GM18505 (cell line): ENCODE results near the gene DDX28.
"Not testable (repeated sequence)": the region's sequence is repeated elsewhere in the genome, so short reads cannot be mapped to it uniquely, and the experiment has no call there.

Source experiments
- ATAC-seq: cut with Tn5 transposase; IDR thresholded peaks from one replicate; pipeline ENCODE4 v1.9.1; 2021; ENCODE audit not compliant: unreplicated experiment
- POLR2A ChIP-seq: IDR thresholded peaks from 4 replicates; pipeline ENCODE4 v1.6.1; 2011; ENCODE audit warnings: borderline replicate concordance; ENCODE audit not compliant: insufficient read depth, insufficient read length; ENCODE audit errors: extremely low read depth

DDX28 gene

DNA sequence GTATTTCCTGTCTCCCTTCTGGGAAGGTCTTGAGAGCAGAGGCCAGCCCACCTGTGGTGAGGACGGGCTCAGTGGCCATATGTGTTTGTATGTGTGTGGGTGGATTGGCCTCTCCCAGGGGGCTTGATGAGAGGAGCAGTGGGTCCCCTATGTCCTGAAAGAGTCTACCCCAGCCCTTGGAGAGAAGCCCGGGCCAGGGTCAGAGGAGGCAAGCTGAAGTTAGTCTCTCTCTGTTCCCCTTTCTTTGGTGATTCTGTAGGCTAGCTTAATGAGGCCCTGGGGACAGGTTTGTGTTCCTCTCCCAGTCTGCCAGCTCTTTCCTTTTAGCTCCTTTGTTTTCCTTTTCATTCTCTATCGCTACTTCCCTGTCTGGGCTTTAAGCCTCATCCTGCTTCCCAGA, 38.4 kb upstream of the DDX28 start:
- TF ChIP-seq POLR2A, result no peak
- no peak for ATAC-seq

DNA sequence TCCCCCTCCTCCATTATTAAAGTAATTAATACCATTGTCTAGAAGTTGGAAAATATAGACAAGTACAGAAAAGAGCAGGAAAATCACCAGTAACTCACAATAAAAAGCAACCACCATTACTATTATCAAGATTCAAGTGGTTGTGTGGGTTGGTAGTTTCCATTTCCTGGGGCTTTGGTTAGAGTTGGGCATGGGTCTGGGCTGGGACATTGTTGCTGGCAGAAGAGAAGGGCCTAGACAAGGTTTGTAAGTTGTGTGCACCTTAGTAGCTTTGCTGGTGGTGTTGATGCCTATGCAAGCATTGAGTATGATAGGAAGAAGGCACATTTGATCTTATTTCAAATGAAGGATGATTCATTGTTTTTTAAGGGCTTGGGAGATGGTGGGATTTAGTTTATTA, 36.8 kb upstream of the DDX28 start:
- no peak for TF ChIP-seq POLR2A
- ATAC-seq, result no peak

DNA sequence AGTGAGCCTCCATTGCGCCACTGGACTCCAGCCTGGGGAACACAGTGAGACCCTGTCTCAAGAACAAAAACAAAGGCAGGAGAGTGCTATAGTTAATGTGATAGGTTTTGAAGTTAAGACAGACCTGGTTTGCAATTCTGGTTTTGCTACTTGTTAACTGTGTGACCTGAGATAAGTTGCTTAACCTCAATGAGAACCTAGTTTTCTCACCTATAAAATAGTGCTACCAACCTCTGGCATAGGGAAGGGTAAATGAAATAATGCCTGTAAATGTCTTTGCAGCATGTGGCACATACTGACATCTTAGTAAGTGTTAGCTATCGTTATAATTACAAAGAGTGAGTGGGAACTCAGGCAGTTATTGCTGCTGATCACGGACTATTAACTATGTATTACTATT, 32.4 kb upstream of the DDX28 start:
- no peak for TF ChIP-seq POLR2A
- no peak for ATAC-seq

DNA sequence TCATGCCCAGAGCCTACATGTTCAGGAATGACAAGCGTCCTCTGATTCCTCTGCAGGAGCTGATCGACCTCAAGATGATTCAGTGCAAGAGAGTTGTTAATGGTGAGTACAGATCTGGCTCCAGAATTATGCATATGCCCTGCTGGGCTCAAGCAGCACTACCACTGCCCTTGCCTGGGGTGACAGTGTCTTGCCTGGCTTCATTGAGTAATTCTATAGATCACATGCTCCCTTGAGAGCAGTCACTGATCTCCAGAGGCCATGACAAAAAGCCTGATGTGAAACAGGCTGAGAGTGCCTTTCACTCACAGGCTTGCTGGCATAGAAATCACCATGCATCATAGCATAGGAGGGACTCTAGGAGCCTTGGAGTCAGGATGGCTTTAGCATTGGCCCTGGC, 26.4 kb upstream of the DDX28 start:
- no peak for ATAC-seq
- no peak for TF ChIP-seq POLR2A

DNA sequence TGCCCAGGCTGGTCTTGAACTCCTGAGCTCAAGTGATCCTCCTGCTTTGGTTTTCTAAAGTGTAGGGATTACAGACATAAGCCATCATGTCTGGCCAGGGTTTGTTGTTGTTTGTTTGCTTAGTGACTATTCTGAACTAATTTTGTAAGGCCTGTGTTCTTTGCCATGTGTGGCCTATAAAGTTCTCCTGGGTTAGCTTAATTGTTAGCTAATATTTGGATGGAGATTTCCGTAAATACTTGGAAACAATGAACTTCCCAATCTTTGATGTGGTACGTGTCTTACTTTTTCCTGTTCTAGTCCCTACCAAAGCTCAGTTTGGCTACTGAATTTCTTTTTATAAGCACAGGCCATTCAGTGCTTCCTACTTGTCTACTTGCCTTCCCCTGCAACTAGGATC, 25.0 kb upstream of the DDX28 start:
- no peak for TF ChIP-seq POLR2A
- ATAC-seq, result no peak

GRCh38 chr16:68046106-68046505, 23.1 kb upstream of the DDX28 start:
- no peak for ATAC-seq
- TF ChIP-seq POLR2A, result no peak

- TF ChIP-seq POLR2A, result no peak
- no peak for ATAC-seq
These were observed 18.8 kb upstream of the DDX28 start for GRCh38 chr16:68041783-68042182.

DNA sequence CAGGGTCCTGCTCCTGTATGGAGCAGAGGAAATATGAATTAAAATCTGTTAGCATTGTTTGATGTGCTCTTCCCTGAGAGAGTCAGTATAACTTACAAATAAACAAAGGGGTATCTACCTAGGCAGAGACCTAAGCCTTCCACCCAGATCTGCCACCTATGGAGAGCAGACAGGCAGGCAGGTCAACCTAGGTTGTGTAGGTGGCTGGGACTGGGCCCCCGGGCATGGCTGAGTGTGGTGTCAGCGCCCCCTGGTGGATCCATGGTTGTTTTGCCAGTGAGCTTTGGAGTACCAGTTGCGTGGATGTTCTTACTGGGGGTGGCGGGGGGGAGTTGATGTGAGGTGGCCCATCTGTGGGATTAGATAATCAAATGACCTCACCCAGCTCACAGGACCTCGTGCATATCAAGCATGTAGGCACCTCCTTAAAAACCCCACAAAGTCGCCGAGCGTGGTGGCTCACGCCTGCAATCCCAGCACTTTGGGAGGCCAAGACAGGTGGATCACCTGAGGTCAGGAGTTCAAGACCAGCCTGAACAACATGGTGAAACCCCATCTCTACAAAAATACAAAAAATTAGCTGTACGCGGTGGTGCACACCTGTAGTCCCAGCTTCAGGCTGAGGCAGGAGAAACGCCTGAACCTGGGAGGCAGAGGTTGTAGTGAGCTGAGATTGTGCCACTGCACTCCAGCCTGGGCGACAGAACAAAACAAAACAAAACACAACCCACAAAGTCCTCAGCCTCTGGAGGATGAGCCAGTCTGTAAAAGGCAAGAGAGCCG, 17.7 kb upstream of the DDX28 start:
- no peak for TF ChIP-seq POLR2A
- ATAC-seq, result no peak

DNA sequence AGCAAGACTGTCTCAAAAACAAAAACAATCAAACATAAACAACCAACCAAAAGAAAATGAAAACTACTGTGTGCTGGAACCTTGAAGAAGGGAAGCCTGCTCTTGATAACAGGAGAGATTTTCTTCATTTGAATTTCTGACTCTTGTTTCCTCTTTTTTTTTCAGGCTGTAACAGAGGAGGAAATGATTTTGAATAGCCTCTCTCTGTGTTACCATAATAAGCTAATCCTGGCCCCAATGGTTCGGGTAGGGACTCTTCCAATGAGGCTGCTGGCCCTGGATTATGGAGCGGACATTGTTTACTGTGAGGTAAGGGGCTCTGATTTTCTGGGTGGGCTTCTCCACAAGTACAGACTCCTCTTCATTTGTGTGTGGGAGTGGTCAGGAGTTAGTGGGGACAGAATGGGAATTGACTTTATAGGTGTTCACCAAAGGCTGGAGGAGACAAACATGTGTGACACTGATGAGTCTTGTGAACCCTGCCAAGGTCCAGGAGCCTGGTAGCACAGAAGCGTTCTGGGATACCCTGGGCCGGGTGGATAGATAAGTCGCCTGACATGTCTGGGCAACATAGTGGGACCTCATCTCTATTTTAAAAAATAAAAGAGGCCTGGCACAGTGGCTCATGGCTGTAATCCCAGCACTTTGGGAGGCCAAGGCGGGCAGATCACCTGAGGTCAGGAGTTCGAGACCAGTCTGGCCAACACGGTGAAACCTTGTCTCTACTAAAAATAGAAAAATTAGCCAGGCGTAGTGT, 15.0 kb upstream of the DDX28 start:
- ATAC-seq, result no peak
- TF ChIP-seq POLR2A, result no peak

DNA sequence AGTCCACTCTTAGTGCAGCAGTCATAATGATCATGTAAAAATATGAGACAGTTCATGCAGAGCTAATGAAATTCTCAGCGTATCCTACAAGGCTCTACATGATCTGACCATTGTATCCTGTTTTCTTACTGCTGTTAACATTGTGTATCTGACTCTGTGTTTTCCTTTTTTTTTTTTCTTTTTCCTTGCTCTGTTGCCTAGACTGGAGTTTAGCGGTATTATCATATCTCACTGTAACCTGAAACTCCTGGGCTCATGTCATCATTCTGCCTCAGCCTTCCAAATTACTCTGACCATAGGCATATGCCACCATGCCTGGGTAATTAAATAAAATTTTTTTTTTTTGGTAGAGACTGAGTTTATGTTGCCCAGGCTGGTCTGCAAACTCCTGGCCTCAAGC, 12.2 kb upstream of the DDX28 start:
- TF ChIP-seq POLR2A, result no peak
- ATAC-seq, result no peak

- TF ChIP-seq POLR2A, result no peak
- no peak for ATAC-seq
These were observed 10.1 kb upstream of the DDX28 start for GRCh38 chr16:68033101-68033500.

DNA sequence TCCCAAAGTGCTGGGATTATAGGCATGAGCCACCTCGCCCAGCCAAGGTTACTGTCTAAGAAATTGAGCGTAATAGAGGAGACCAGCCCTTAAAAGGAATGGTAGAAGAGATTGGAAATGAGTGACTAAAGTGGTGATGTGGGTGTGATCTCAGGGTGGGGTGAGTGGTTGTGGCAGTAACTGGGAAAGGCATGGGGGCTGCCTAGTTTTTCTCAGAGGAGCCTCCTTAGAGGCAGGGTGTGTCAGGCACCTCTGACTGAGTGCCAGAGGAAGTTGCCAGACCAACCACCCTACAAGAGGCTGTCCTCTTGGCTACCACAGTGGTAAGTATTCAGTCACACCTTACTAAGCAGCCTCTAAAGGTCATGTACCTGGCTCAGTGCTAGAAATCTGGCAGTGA, 8.9 kb upstream of the DDX28 start:
- TF ChIP-seq POLR2A, result no peak
- ATAC-seq, result no peak

GRCh38 chr16:68030108-68030507, 7.1 kb upstream of the DDX28 start:
- not testable (repeated sequence) for ATAC-seq

DNA sequence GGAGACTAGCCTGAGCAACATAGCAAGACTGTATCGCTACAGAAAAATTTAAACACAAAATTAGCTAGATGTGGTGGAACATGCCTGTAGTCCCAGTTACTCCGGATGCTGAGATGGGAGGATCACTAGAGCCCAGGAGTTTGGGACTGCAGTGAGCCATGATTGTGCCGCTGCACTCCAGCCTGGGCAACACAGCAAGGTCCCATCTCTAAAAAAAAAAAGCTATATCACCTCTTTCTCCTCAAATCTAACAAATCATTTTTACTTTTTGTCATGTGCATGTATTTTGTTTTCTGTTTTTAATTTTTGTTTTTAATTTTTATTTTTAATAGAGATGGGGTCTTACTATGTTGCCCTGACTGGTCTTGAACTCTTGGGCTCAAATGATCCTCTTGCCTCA, 6.0 kb upstream of the DDX28 start:
- no peak for TF ChIP-seq POLR2A
- no peak for ATAC-seq
